ACC112 (cell line): ENCODE results near the gene MYO5B.
"Not testable (repeated sequence)": the region's sequence is repeated elsewhere in the genome, so short reads cannot be mapped to it uniquely, and the experiment has no call there.

ENCODE experiments used
- H2AFZ ChIP-seq: fragments of 200-600 bp; sonication (generic); one replicate; pipeline ENCODE4 v1.6.0; 2017; ENCODE audit warnings: antibody characterized with exemption, low read length; ENCODE audit not compliant: unreplicated experiment
- H3K27ac ChIP-seq: fragments of 200-600 bp; sonication (generic); 2 replicates; pipeline ENCODE4 v1.5.1; 2014; ENCODE audit warnings: low read depth, mild to moderate bottlenecking, antibody characterized with exemption, low read length, moderate library complexity
- H3K27me3 ChIP-seq: fragments of 200-600 bp; sonication (generic); 2 replicates; pipeline ENCODE4 v1.6.1; 2014; ENCODE audit warnings: mild to moderate bottlenecking, antibody characterized with exemption, low read length, moderate library complexity, mixed read lengths; ENCODE audit not compliant: insufficient read depth
- H3K36me3 ChIP-seq: fragments of 200-600 bp; sonication (generic); 2 replicates; pipeline ENCODE4 v1.6.1; 2016; ENCODE audit warnings: mild to moderate bottlenecking, antibody characterized with exemption, low read length, moderate library complexity, mixed read lengths; ENCODE audit not compliant: insufficient read depth
- H3K4me1 ChIP-seq: fragments of 200-600 bp; sonication (generic); one replicate; pipeline ENCODE4 v1.6.1; 2016; ENCODE audit warnings: low read length, mixed read lengths; ENCODE audit not compliant: insufficient read depth, unreplicated experiment, control insufficient read depth
- H3K4me3 ChIP-seq: fragments of 200-600 bp; sonication (generic); 2 replicates; pipeline ENCODE4 v1.5.1; 2014; ENCODE audit warnings: mild to moderate bottlenecking, low read depth, low read length
- H3K79me2 ChIP-seq: fragments of 200-600 bp; sonication (generic); one replicate; pipeline ENCODE4 v1.6.0; 2016; ENCODE audit warnings: low read length; ENCODE audit not compliant: control insufficient read depth, unreplicated experiment, insufficient read depth

The MYO5B gene

DNA sequence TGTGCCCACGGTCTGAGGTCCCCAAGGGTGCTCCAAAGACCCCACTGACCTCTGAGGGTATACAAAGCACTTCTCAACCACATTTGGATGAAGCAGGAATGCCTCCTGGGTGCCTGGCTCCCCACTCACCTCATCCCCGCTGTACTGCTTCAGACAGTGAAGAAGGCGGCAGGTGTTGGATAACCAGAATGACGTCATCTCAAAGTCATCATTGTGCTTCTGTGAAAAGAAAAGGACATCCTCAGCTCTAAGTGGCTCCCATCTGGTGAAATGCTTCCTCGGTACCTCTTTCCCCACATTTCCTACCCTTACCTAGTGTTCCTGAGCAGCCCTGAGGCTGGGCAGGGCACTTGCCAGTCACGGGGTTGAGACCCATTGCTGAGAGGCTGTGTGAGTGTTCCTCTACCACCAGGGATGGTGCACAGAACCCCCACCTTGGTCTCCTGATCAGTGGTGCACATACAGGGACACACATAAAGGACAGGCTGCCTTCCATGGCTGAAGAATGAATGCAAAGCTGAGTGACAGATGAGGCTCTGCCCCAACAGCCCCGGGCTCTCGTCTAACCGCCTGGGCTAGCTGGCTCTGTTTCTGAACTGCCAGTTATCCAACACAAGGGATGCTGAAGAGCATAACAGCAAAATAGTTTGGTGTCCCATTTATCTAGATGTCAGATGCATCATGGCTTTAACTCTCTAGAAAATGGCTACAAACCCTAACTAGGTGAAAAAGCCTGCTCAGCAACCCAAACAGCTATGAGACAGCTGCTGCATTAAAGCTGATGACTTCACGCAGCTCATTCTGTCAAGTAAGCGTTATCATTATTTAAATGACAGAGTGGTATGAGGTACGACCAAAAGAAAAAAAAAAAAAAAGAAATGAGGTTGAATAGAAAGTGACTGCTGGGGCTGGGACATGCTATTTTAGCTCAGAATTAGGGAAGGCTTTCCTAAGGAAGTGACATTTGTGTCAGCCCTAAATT is 353.4 kb downstream of the MYO5B start:
- Histone ChIP-seq H3K4me1 (peaks cover 6% of the 10 kb centered on the region), H3K79me2 (no peaks in the 10 kb centered on the region), H2AFZ (no peak overlapping the region), H3K36me3 (no peaks in the 10 kb centered on the region), H3K27ac (no peak overlapping the region), H3K27me3 (no peaks in the 10 kb centered on the region), H3K4me3 (no peak overlapping the region)

DNA sequence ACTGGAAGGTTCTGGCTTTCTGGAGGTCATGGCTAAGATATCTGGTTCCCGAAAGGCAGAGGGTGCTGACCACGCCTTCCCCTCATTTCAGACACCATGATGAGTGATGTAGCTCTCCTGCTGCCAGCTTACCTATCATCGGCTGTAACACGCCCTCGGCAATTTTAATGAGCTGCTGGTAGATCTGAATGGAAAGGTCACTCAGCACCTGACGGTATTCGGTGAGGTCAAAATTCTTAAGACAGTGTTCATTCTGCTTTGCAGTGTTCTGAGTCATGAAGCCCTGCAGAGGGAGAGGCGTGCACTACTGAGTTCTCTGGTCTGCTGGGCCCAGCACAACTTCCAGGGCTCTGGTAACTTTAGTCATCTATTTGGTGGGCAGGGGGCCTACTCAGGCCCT is 355.9 kb downstream of the MYO5B start:
- no peaks in the 10 kb centered on the region for H3K36me3 ChIP-seq
- no peaks in the 10 kb centered on the region for H3K27me3 ChIP-seq
- no peak overlapping the region for H3K27ac ChIP-seq
- H3K4me1 ChIP-seq, result peaks cover 10% of the 10 kb centered on the region
- H2AFZ ChIP-seq, result no peak overlapping the region
- no peaks in the 10 kb centered on the region for H3K79me2 ChIP-seq
- no peak overlapping the region for H3K4me3 ChIP-seq

DNA sequence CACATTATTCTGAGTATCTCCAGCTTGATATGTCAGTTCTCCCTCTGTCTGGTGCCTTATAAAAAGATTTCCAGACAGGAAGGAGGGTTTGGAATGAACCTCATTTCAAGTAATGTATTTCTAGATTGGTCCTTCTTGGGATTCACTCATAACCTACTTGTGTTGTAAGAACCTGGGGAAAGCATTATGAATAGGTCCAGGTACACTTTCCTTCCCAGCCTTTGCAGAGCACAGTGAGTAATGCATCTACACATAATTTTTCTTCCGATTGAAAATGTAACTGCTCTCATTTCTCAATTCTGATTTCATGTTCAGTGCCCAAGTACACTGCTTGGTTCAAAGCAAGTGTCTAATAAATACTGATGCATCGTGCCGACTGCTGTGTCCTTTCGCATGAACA is 356.6 kb downstream of the MYO5B start:
- no peak overlapping the region for H3K4me3 ChIP-seq
- H3K79me2 ChIP-seq, result no peaks in the 10 kb centered on the region
- H2AFZ ChIP-seq, result no peak overlapping the region

DNA sequence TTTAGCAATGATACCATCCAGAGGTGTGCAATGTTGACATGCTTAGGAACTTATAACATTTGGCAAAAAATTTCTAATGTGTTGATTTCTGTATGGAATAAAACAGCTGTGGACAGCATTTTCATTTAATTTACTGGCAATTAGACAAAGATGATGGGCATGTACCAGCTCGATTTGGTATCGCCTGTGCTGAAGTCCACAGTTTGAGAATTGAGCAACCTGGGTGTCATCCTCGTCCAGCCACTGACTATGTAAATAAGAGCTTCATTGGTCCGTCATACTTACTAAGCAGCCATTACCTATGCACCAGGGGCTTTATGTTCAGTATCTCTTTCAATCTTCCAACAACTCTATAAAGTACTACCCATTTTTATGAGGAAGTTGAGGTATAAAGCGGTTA is 357.1 kb downstream of the MYO5B start:
- no peaks in the 10 kb centered on the region for H3K36me3 ChIP-seq
- no peaks in the 10 kb centered on the region for H3K79me2 ChIP-seq
- no peak overlapping the region for H3K4me3 ChIP-seq
- no peak overlapping the region for H2AFZ ChIP-seq
- no peaks in the 10 kb centered on the region for H3K27me3 ChIP-seq
- peaks cover 10% of the 10 kb centered on the region for H3K4me1 ChIP-seq
- H3K27ac ChIP-seq, result no peak overlapping the region

More for the DNA sequence above, 356.6 kb downstream of the MYO5B start:
- Histone ChIP-seq H3K27me3 (no peaks in the 10 kb centered on the region), H3K27ac (no peak overlapping the region), H3K4me1 (peaks cover 10% of the 10 kb centered on the region), H3K36me3 (no peaks in the 10 kb centered on the region)

DNA sequence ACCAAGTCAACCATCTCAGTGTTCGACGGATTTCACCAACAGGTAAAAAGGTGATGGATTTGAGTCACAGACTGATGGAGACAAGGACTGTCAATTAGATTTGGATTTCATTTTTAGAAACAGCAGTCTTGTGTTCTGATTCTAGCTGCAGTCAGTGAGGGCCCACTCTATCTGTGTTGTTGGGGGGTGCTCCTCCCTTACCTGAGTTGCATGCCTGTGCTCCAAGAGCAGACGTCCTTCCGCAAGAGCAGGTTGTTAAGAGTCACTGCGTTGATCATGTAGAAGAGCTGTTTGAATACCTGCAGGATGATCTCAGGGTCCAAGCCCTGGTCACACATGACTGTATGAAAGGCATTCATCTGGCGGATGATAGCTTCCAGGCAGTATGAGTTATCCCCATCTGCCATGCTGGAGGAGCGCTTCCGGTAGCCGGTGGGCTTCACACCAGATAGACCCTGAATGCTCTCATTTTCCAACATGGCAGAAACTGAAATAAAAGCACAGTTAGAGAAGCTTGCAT is 357.6 kb downstream of the MYO5B start:
- not testable (repeated sequence) for H3K27ac ChIP-seq, H3K36me3 ChIP-seq, H3K27me3 ChIP-seq

DNA sequence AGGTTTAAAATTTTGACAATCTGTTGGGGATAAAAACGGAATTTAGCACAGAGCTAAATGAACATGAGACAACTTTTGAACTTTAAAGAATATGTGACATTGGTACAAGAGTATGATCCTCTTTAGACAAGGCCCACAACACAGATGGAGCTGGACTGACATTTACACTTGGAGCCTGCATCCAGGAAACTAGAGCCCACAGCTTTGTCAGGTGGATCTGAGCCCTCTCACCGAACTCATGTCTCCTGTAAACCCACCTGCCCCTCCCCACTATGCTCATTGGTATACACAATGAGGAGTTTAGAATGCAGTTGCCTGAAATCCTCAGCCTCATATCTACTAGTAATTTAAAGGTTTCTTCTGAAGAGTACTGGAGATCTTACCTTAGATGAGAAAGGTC is 359.5 kb downstream of the MYO5B start:
- Histone ChIP-seq H2AFZ (no peak overlapping the region), H3K27me3 (no peaks in the 10 kb centered on the region), H3K4me1 (peaks cover 10% of the 10 kb centered on the region), H3K27ac (no peak overlapping the region), H3K79me2 (no peaks in the 10 kb centered on the region), H3K36me3 (no peaks in the 10 kb centered on the region), H3K4me3 (no peak overlapping the region)

More for the DNA sequence above, 357.6 kb downstream of the MYO5B start:
- peaks cover 10% of the 10 kb centered on the region for H3K4me1 ChIP-seq
- not testable (repeated sequence) for H2AFZ ChIP-seq, H3K79me2 ChIP-seq, H3K4me3 ChIP-seq

DNA sequence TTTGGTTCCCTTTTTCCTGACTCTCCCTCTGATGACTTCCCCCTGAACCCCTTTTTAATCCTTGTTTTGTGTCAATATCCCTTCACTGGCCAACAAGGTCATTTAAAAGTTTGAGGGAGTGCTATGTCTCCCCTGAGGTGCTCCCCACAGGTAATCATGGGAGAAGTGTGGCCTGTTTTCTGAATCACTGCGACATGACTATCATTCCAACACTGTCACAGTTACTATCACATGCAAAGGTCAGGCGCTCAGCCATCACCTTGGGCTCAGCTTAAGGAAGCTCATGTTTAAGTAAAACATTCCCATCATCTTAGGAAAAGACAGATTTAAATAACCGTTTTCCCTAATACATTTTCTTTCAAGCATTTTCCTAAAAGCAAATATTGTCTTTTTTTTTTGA is 360.7 kb downstream of the MYO5B start:
- no peak overlapping the region for H3K4me3 ChIP-seq
- H2AFZ ChIP-seq, result no peak overlapping the region
- peaks cover 10% of the 10 kb centered on the region for H3K4me1 ChIP-seq
- no peaks in the 10 kb centered on the region for H3K79me2 ChIP-seq
- no peaks in the 10 kb centered on the region for H3K36me3 ChIP-seq
- H3K27ac ChIP-seq, result no peak overlapping the region
- no peaks in the 10 kb centered on the region for H3K27me3 ChIP-seq

DNA sequence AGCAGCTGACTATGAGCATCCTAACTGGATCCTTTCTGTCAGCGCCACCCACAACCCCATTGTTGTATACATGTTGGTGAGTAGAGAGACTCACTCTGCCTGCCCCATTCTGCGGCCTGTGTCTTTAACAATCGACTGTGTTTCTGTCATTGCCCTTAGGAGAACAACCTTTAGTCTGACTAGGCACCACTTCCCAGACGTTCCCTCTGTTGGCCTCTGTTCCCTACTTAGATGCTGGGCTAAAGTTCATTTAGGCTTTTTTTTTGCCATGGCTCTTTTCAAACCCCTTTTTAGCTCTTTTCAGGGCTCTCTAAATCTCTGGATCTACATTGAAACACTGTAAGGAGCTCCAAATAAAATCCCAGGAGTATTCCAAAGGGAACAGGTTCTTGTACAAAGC is 361.1 kb downstream of the MYO5B start:
- Histone ChIP-seq H3K79me2 (no peaks in the 10 kb centered on the region), H3K4me1 (peaks cover 10% of the 10 kb centered on the region), H2AFZ (no peak overlapping the region), H3K4me3 (no peak overlapping the region), H3K27me3 (no peaks in the 10 kb centered on the region), H3K27ac (no peak overlapping the region), H3K36me3 (no peaks in the 10 kb centered on the region)

DNA sequence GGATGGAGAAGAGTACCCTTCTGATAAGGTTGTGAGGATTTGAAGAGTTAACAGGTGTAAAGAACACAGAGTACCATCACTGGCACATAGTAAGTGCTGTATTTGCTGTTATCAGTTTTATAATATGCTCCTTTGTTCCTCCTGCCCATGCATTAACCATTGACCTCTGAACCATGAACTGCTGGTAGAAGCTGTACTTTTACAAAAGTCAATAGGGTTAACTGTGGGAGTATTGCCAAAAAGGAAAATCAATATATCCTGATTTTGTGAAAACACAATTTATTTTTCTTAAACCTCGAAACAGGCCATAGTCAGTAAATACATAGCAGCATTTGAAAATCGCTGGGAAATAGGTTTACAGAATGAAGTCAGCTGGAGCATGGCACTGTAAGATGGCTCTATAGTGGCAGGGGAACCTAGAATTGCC is 362.7 kb downstream of the MYO5B start:
- Histone ChIP-seq H3K79me2 (no peaks in the 10 kb centered on the region), H3K36me3 (0 out of 2 replicates have a peak, but pooled peaks cover 2% of the 10 kb centered on the region), H3K4me1 (peaks cover 10% of the 10 kb centered on the region), H2AFZ (no peak overlapping the region), H3K4me3 (no peak overlapping the region), H3K27me3 (no peaks in the 10 kb centered on the region), H3K27ac (no peak overlapping the region)

DNA sequence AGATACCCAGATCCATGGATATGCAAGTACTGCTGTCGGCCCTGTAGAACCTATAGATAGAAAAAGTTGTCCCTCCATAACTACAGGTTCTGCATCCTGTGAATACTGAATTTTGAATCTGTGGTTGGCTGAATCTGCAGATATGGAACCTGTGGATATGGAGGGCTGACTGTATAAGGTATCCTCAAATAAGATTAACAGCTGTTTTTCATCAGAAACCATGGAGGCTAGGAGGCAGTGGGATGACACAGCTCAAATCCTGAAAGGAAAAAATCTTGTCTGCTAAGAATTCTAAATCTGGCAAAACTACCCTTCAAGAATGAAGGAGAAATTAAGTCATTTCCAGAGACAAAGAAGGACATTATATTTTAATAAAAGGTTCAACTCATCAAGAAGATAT is 367.0 kb downstream of the MYO5B start:
- no peaks in the 10 kb centered on the region for H3K79me2 ChIP-seq
- no peak overlapping the region for H3K27ac ChIP-seq
- no peaks in the 10 kb centered on the region for H3K4me1 ChIP-seq
- H2AFZ ChIP-seq, result no peak overlapping the region
- no peak overlapping the region for H3K4me3 ChIP-seq
- H3K36me3 ChIP-seq, result 0 out of 2 replicates have a peak, but pooled peaks cover 5% of the 10 kb centered on the region
- H3K27me3 ChIP-seq, result no peaks in the 10 kb centered on the region
